Measurements from ENCODE around the gene NHSL2.

GRCh38 chrX:71978164-71978563 is 67.5 kb downstream of the NHSL2 start:
- no peak for TF ChIP-seq CTCF (IDR thresholded peaks at IDR 0.05; ENCODE audit: borderline replicate concordance, extremely low read depth, low read length, poor library complexity, severe bottlenecking)
- TF ChIP-seq EZH2 (IDR thresholded peaks at IDR 0.05; ENCODE audit: borderline replicate concordance, low read depth, low read length, severe bottlenecking): no peak

Measured in DND-41 (cell line).